Stimulated activated naive B cell treated with anti-CD40 and anti-IgM and Interleukin-4, amounts not matched to agents 10 μg/mL and 1 μg/mL and 100 μg/mL, for 72 hours (primary cell): ENCODE results near the gene KIR3DL3.
"Not testable (repeated sequence)": the region's sequence is repeated elsewhere in the genome, so short reads cannot be mapped to it uniquely, and the experiment has no call there.

Experiments
- ATAC-seq, 2 donors: fragments of 150-1000 bp; cut with Tn5 transposase; replicated peaks; 2 replicates each; pipeline ENCODE4 v1.10.0; 2021; ENCODE audit warnings: moderate library complexity in 1 of 2
- DNase-seq: peaks from one replicate; pipeline ENCODE4 v3.0.0; 2021
- H3K27ac Mint-ChIP-seq: one replicate; pipeline ENCODE4 v1.8.0; 2022; ENCODE audit warnings: mild to moderate bottlenecking, mixed read lengths
- H3K27me3 Mint-ChIP-seq, 2 donors: one replicate each; pipeline ENCODE4 v1.8.0; 2022; ENCODE audit warnings: mixed read lengths in 2 of 2
- H3K36me3 Mint-ChIP-seq, 2 donors: one replicate each; pipeline ENCODE4 v1.8.0; 2022; ENCODE audit warnings: mixed read lengths in 2 of 2, mild to moderate bottlenecking in 1 of 2
- H3K4me1 Mint-ChIP-seq, 2 donors: one replicate each; pipeline ENCODE4 v1.8.0; 2022; ENCODE audit warnings: mixed read lengths in 2 of 2, mild to moderate bottlenecking in 1 of 2
- H3K4me3 Mint-ChIP-seq, 2 donors: one replicate each; pipeline ENCODE4 v1.8.0; 2022; ENCODE audit warnings: mild to moderate bottlenecking in 2 of 2, mixed read lengths in 2 of 2, moderate library complexity in 1 of 2
- H3K9me3 Mint-ChIP-seq, 2 donors: one replicate each; pipeline ENCODE4 v1.8.0; 2022; ENCODE audit warnings: mixed read lengths in 2 of 2, mild to moderate bottlenecking in 1 of 2

KIR3DL3 gene

DNA sequence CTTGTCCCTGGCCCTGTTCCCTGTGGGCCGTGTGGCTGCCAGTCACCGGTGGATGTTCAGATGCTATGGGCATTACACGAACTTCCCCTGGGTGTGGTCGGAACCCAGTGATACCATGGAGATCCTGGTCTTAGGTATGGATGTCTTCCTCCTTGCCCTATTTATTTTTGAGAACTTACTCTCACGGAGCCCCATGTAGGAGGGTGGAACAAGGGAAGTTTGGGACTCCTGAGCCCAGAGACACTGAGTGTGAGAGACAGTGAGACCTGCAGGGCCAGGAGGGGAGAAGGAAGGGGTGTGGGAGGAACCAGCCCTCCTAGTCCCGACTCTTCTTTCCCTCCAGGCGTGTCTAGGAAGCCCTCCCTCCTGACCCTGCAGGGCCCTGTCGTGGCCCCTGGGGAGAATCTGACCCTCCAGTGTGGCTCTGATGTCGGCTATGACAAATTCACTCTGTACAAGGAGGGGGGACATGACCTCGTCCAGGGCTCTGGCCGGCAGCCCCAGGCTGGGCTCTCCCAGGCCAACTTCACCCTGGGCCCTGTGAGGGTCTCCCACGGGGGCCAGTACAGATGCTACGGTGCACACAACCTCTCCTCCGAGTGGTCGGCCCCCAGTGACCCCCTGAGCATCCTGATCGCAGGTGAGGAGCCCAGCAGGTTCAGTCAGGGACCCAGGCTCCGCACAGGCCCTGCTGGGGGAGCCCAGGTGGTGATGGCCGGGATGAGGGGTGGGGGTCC is 14.9 kb upstream of the KIR3DL3 start:
- no peak overlapping the region for H3K4me3 Mint-ChIP-seq
- no peak for ATAC-seq

DNA sequence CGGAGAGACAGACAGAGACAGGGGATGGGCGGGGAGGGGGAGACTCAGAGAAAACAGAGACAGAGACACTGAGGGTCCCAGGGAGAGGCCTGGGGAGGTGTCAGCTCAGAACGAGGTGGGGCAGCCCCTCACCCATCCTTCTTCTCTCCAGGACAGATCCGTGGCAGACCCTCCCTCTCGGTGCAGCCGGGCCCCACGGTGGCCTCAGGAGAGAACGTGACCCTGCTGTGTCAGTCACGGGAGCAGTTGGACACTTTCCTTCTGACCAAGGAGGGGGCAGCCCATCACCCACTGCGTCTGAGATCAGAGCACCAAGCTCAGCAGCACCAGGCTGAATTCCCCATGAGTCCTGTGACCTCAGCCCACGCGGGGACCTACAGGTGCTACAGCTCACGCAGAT is 14.3 kb upstream of the KIR3DL3 start:
- ATAC-seq, H3K4me1 Mint-ChIP-seq, DNase-seq, H3K36me3 Mint-ChIP-seq, H3K27ac Mint-ChIP-seq, H3K9me3 Mint-ChIP-seq, H3K4me3 Mint-ChIP-seq: not testable (repeated sequence)
- peaks cover 17 to 32% of the 10 kb centered on the region in 2 donors for H3K27me3 Mint-ChIP-seq

More for the DNA sequence above, 14.9 kb upstream of the KIR3DL3 start:
- no peaks in the 10 kb centered on the region for H3K36me3 Mint-ChIP-seq
- no peaks in the 10 kb centered on the region for H3K9me3 Mint-ChIP-seq
- H3K27ac Mint-ChIP-seq = no peak overlapping the region
- no peak for DNase-seq
- peaks cover 5 to 7% of the 10 kb centered on the region in 2 donors for H3K4me1 Mint-ChIP-seq
- peaks cover 20 to 33% of the 10 kb centered on the region in 2 donors for H3K27me3 Mint-ChIP-seq

DNA sequence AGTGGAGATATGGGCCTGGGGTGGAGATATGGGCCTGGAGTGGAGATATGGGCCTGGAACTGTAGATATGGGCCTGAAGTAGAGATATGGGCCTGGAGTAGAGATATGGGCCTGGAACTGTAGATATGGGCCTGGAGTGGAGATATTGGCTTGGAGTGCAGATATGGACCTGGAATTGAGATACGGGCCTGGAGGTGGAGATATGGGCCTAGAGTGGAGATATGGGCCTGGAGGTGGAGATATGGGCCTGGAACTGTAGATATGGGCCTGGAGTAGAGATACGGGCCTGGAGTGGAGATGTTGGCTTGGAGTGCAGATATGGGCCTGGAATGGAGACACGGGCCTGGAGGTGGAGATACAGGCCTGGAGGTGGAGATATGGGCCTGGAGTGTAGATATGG is 402 bp downstream of the KIR3DL3 start:
- H3K36me3 Mint-ChIP-seq = no peaks in the 10 kb centered on the region
- H3K4me1 Mint-ChIP-seq = no peaks in the 10 kb centered on the region
- ATAC-seq (no peak), DNase-seq (no peak)
- H3K27ac Mint-ChIP-seq = no peak overlapping the region
- no peak overlapping the region for H3K4me3 Mint-ChIP-seq
- H3K27me3 Mint-ChIP-seq = peaks cover 18 to 20% of the 10 kb centered on the region in 2 donors
- peaks cover 9 to 19% of the 10 kb centered on the region in 2 donors for H3K9me3 Mint-ChIP-seq

DNA sequence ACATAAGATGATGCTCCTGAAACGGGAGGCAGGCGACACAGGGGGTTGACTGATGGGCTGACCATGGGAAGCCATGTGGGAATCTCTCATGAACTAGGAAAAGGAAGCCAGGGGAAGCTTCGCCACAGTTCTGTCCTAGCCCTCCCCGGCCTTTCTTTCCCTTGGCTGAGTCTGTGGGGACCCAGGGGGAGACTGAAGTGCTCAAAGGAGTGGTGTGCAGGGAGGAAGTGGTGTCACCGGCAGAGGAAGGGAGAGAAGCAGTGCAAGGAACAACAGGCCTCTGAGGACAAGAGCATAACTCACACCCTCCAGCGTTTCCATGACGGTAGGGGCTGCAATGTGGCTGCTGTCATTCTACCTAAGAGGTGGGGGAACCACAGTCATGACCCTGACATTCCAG is 1.1 kb downstream of the KIR3DL3 start:
- peaks cover 6 to 13% of the 10 kb centered on the region in 2 donors for H3K9me3 Mint-ChIP-seq
- H3K4me1 Mint-ChIP-seq = no peaks in the 10 kb centered on the region
- no peak for ATAC-seq
- no peaks in the 10 kb centered on the region for H3K36me3 Mint-ChIP-seq
- DNase-seq = no peak
- peaks cover 18 to 20% of the 10 kb centered on the region in 2 donors for H3K27me3 Mint-ChIP-seq
- no peak overlapping the region for H3K27ac Mint-ChIP-seq
- no peak overlapping the region for H3K4me3 Mint-ChIP-seq

DNA sequence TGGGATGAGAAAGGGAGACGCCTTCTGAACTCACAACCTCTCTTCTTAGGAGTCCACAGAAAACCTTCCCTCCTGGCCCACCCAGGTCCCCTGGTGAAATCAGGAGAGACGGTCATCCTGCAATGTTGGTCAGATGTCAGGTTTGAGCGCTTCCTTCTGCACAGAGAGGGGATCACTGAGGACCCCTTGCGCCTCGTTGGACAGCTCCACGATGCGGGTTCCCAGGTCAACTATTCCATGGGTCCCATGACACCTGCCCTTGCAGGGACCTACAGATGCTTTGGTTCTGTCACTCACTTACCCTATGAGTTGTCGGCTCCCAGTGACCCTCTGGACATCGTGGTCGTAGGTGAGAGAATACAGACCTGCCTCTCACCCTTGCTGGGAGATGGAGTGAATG is 3.3 kb downstream of the KIR3DL3 start:
- H3K9me3 Mint-ChIP-seq = peaks cover 3% of the 10 kb centered on the region in 2 donors
- no peak overlapping the region for H3K4me3 Mint-ChIP-seq
- no peaks in the 10 kb centered on the region for H3K4me1 Mint-ChIP-seq
- H3K27ac Mint-ChIP-seq = no peak overlapping the region
- ATAC-seq (no peak), DNase-seq (no peak)
- no peaks in the 10 kb centered on the region for H3K36me3 Mint-ChIP-seq
- H3K27me3 Mint-ChIP-seq = peaks cover 29 to 31% of the 10 kb centered on the region in 2 donors

DNA sequence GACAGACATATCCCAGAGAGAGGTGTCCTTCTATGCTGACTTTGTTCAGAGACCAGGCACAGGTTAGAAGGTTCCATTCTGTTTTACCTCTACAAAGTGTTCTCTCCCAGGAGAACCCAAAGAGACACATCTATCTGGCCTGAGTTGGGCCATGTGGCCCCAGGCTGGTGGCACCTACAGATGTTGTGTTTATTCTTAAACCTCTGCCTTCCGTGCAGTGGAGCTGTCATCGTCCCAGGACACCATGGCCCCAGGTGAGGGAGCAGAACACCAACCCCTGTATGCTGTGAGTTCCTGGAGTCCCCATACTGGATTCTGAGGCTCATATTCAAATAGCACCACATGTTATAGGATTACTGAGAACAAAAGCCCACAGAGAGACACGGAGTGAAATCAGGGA is 3.9 kb downstream of the KIR3DL3 start:
- DNase-seq (no peak), ATAC-seq (no peak)
- Mint-ChIP-seq H3K27me3 (peaks cover 32 to 35% of the 10 kb centered on the region in 2 donors), H3K36me3 (no peaks in the 10 kb centered on the region), H3K4me3 (no peak overlapping the region), H3K4me1 (no peaks in the 10 kb centered on the region), H3K9me3 (peaks cover 3% of the 10 kb centered on the region in 2 donors), H3K27ac (no peak overlapping the region)

DNA sequence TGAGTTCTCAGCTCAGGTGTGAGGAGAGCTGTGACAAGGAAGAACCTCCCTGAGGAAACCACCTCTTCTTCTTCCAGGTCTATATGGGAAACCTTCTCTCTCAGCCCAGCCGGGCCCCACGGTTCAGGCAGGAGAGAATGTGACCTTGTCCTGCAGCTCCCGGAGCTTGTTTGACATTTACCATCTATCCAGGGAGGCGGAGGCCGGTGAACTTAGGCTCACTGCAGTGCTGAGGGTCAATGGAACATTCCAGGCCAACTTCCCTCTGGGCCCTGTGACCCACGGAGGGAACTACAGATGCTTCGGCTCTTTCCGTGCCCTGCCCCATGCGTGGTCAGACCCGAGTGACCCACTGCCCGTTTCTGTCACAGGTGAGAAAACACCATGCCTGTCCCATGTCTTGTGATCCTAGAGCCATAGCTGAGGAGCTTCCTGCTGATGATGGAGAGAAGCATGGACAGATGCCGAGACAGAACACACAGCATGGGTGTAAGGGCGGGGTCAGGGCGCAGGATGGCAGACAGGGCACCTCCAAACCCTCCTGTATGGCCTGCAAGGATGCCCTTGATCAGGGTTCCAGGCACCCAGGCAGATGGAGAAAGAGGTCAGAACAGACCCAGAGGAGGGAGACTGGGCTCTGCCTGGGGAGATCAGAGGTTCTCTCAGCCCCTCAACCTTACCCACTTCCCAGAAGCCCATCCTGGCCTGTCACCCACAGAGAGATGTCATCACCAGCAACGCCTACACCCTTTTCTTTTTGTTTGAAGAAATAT is 5.4 kb downstream of the KIR3DL3 start:
- Mint-ChIP-seq H3K27me3 (peaks cover 39 to 44% of the 10 kb centered on the region in 2 donors), H3K27ac (no peak overlapping the region), H3K9me3 (peaks cover 3 to 5% of the 10 kb centered on the region in 2 donors), H3K4me1 (no peaks in the 10 kb centered on the region), H3K36me3 (no peaks in the 10 kb centered on the region), H3K4me3 (no peak overlapping the region)
- ATAC-seq = no peak
- no peak for DNase-seq

DNA sequence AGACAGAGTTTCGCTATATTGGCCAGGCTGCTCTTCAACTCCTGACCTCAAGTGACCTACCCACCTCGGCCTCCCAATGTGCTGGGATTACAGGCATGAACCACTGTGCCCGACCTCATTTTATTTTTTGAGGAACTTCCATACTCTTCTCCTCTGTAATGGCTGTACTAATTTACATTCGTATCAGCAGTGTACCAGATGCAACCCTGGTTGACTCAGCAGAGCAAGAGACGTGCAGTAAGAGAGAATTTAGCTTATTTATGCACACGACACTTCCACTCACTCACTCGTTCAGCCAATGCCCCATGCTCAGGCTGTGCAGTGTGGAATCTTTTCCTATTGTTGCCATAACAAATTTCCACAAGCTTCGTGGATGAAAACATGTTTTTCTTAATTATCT is 6.9 kb downstream of the KIR3DL3 start:
- H3K4me3 Mint-ChIP-seq = no peak overlapping the region
- H3K4me1 Mint-ChIP-seq = no peaks in the 10 kb centered on the region
- ATAC-seq = no peak
- H3K27me3 Mint-ChIP-seq = peaks cover 39 to 56% of the 10 kb centered on the region in 2 donors
- DNase-seq = no peak
- no peaks in the 10 kb centered on the region for H3K36me3 Mint-ChIP-seq
- H3K27ac Mint-ChIP-seq = no peak overlapping the region
- H3K9me3 Mint-ChIP-seq = peaks cover 3 to 5% of the 10 kb centered on the region in 2 donors

DNA sequence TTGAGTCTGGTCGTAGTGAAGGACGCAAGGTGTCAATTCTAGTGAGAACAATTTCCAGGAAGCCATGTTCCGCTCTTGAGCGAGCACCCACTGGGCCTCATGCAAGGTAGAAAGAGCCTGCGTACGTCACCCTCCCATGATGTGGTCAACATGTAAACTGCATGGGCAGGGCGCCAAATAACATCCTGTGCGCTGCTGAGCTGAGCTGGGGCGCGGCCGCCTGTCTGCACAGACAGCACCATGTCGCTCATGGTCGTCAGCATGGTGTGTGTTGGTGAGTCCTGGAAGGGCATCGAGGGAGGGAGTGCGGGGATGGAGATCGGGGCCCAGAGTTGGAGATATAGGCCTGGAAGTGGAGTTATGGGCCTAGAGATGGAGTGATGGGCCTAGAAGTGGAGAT is 14.1 kb downstream of the KIR3DL3 start, which contains the start of gene KIR2DL3:
Gene KIR2DL3 (plus strand): TSS at position 208 of the 400 bp plus-strand sequence. CDS start 33 bp downstream, at position 241.
- H3K27ac Mint-ChIP-seq, ATAC-seq, DNase-seq, H3K9me3 Mint-ChIP-seq, H3K4me3 Mint-ChIP-seq, H3K4me1 Mint-ChIP-seq, H3K36me3 Mint-ChIP-seq: not testable (repeated sequence)
- H3K27me3 Mint-ChIP-seq = peaks cover 17 to 37% of the 10 kb centered on the region in 2 donors

DNA sequence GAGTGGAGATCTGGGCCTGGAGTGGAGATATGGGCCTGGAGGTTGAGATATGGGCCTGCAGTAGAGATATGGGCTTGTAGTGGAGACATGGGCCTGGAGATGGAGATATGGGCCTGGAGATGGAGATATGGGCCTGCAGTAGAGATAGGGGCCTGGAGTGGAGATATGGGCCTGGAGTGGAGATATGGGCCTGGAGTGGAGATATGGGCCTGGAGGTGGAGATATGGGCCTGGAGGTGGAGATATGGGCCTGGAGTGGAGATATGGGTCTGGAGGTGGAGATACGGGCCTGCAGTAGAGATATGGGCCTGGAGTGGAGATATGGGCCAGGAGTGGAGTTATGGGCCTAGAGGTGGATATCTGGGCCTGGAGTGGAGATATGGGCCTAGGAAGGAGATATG is 14.5 kb downstream of the KIR3DL3 start:
- H3K36me3 Mint-ChIP-seq = no peaks in the 10 kb centered on the region
- H3K4me3 Mint-ChIP-seq = no peak overlapping the region
- peaks cover 0 to 2% of the 10 kb centered on the region in 2 donors for H3K9me3 Mint-ChIP-seq
- ATAC-seq (no peak), DNase-seq (no peak)
- H3K4me1 Mint-ChIP-seq = no peaks in the 10 kb centered on the region
- no peak overlapping the region for H3K27ac Mint-ChIP-seq
- H3K27me3 Mint-ChIP-seq = peaks cover 15 to 38% of the 10 kb centered on the region in 2 donors

DNA sequence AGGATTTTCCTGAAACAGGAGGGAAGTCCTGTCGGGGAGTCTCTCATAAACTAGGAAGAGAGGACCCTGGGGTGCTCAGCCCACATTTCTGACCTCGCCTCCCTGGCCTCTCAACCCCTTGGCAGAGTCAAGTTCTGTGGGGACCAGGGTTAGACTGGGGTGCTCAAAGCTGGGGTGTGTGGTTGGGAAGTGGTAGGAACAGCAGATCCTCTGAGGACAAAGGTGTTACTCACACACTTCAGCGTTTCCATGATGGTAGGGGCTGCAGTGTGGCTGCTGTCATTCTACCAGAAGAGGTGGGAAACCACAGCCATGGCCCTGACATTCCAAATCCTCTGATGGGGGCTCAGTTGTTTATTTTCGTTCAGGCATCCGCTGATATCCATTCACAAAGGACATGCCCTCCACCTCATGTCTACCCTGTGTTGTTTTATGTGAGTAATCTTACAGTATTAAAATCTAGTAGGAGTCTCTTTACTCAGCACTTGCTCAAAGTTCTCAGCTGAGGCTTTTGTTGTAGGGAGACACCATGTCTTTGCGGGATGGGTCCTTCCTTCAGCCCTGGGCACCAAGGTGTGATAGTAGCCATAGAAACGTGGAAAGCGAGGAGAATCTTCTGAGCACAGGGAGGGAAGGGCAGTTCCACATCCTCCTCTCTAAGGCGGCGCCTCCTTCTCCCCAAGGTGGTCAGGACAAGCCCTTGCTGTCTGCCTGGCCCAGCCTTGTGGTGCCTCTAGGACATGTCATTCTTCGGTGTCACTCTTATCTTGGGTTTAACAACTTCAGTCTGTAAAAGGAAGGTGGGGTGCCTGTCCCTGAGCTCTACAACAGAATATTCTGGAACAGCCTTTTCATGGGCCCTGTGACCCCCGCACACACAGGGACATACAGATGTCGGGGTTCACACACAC is 15.6 kb downstream of the KIR3DL3 start:
- Mint-ChIP-seq H3K27ac (no peak overlapping the region), H3K27me3 (peaks cover 14 to 30% of the 10 kb centered on the region in 2 donors), H3K4me1 (no peaks in the 10 kb centered on the region), H3K9me3 (no peaks in the 10 kb centered on the region), H3K4me3 (no peak overlapping the region), H3K36me3 (no peaks in the 10 kb centered on the region)
- ATAC-seq (no peak), DNase-seq (no peak)

DNA sequence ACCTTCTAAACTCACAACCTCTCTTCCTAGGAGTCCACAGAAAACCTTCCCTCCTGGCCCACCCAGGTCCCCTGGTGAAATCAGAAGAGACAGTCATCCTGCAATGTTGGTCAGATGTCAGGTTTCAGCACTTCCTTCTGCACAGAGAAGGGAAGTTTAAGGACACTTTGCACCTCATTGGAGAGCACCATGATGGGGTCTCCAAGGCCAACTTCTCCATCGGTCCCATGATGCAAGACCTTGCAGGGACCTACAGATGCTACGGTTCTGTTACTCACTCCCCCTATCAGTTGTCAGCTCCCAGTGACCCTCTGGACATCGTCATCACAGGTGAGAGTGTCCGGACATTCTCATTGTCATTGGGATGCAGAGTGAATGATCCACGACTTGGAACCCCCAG is 17.7 kb downstream of the KIR3DL3 start:
- peaks cover 12 to 14% of the 10 kb centered on the region in 2 donors for H3K27me3 Mint-ChIP-seq
- not testable (repeated sequence) for DNase-seq, H3K4me1 Mint-ChIP-seq, H3K4me3 Mint-ChIP-seq, ATAC-seq, H3K36me3 Mint-ChIP-seq, H3K9me3 Mint-ChIP-seq, H3K27ac Mint-ChIP-seq

DNA sequence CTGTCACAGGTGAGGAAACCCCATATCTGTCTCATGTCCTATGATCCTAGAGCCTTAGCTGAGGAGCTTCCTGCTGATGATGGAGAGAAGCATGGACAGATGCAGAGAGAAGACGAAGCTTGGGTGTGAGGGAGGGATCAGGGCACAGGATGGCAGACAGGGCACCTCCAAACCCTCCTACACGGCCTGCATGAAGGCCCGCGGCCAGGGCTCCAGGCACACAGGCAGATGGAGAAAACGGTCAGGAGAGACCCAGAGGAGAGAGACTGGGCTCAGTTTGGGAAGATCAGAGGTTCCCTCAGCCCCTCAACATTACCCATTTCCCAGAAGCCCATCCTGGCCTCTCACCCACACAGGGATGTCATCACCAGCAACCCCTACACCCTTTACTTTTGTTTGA is 19.8 kb downstream of the KIR3DL3 start:
- H3K4me3 Mint-ChIP-seq, H3K9me3 Mint-ChIP-seq, DNase-seq, H3K36me3 Mint-ChIP-seq, H3K4me1 Mint-ChIP-seq, H3K27ac Mint-ChIP-seq, ATAC-seq: not testable (repeated sequence)
- H3K27me3 Mint-ChIP-seq = peaks cover 17 to 27% of the 10 kb centered on the region in 2 donors
